Stimulated activated naive CD8-positive, alpha-beta T cell treated with anti-CD3 and anti-CD28 coated beads, Interleukin-15, Interleukin-2, amounts not matched to agents 100 ng/mL and 50 ng/mL, for 24 hours (primary cell): ENCODE results near the gene VNN1.

Experiments used
- H3K27ac Mint-ChIP-seq: one replicate; pipeline ENCODE4 v1.8.0; 2021; ENCODE audit warnings: mild to moderate bottlenecking, mixed read lengths
- H3K27me3 Mint-ChIP-seq: one replicate; pipeline ENCODE4 v1.8.0; 2021; ENCODE audit warnings: mixed read lengths
- H3K36me3 Mint-ChIP-seq: one replicate; pipeline ENCODE4 v1.8.0; 2021; ENCODE audit warnings: low read depth, mixed read lengths
- H3K4me1 Mint-ChIP-seq: one replicate; pipeline ENCODE4 v1.8.0; 2021; ENCODE audit warnings: low read depth, mixed read lengths
- H3K4me3 Mint-ChIP-seq: one replicate; pipeline ENCODE4 v1.8.0; 2021; ENCODE audit warnings: mild to moderate bottlenecking, mixed read lengths
- H3K9me3 Mint-ChIP-seq: one replicate; pipeline ENCODE4 v1.8.0; 2021; ENCODE audit warnings: mixed read lengths

VNN1 gene

DNA sequence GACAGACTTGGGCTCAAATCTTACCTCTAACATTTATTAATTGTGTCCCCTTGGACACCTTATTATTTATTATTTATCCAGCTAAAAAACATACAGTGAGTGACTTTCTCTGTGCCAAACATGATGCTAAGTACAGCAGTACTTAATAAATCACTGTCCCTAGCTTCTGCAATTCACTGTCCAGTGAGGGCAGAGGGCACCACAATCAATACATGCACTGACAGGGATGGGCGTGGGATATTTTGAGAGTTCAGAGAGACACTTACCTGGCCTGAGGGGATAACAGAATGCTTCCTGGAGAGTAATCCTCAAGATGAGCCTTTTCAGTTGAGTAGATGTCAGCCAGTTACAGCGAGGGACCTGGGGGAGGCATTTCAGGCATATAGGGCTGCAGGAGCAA is 80.5 kb downstream of the VNN1 start:
- H3K36me3 Mint-ChIP-seq = no peaks in the 10 kb centered on the region
- H3K9me3 Mint-ChIP-seq = peaks cover 7% of the 10 kb centered on the region
- H3K4me3 Mint-ChIP-seq = no peak overlapping the region
- H3K4me1 Mint-ChIP-seq = no peaks in the 10 kb centered on the region
- peaks cover 54% of the 10 kb centered on the region for H3K27me3 Mint-ChIP-seq
- no peak overlapping the region for H3K27ac Mint-ChIP-seq
